CD4-positive, alpha-beta T cell treated with Interleukin-6 for 4 hours (primary cell): ENCODE results near the gene GPX4.
A peak's percentile ranks its signal among the peaks of the same experiment; 100 is the strongest.

ENCODE experiments used
- DNase-seq: peaks from one replicate; pipeline ENCODE4 v3.0.0-alpha.2; 2020; ENCODE audit warnings: mixed read lengths

The GPX4 gene

GRCh38 chr19:1084024-1084868 lies 19.5 kb upstream of the GPX4 start:
- peak; percentile 17 for DNase-seq

GRCh38 chr19:1085053-1085658 lies 18.6 kb upstream of the GPX4 start:
- no peak for DNase-seq

- DNase-seq, result no peak
These were observed 17.9 kb upstream of the GPX4 start for GRCh38 chr19:1085676-1086442.

- peak; percentile 25 for DNase-seq
These were observed 17.2 kb upstream of the GPX4 start for GRCh38 chr19:1086613-1087012.

- DNase-seq, result peak; percentile 65
These were observed 15.9 kb upstream of the GPX4 start for GRCh38 chr19:1087813-1088415.

GRCh38 chr19:1088416-1089010 lies 15.3 kb upstream of the GPX4 start:
- peak; percentile 55 for DNase-seq

GRCh38 chr19:1089126-1089771 lies 14.5 kb upstream of the GPX4 start:
- peak; percentile 26 for DNase-seq

GRCh38 chr19:1089891-1090290 lies 13.9 kb upstream of the GPX4 start:
- DNase-seq, result peak; percentile 35

- DNase-seq, result no peak
These were observed 12.9 kb upstream of the GPX4 start for GRCh38 chr19:1090731-1091543.

GRCh38 chr19:1091544-1092175 lies 12.1 kb upstream of the GPX4 start:
- no peak for DNase-seq

- DNase-seq, result no peak
These were observed 10.5 kb upstream of the GPX4 start for GRCh38 chr19:1093330-1093729.

GRCh38 chr19:1093811-1094553 lies 9.8 kb upstream of the GPX4 start:
- DNase-seq, result no peak

- peak; percentile 24 for DNase-seq
These were observed 9.2 kb upstream of the GPX4 start for GRCh38 chr19:1094655-1094977.

GRCh38 chr19:1094978-1095701 lies 8.7 kb upstream of the GPX4 start, which contains the start of gene POLR2E:
Gene POLR2E (minus strand): TSS chr19:1095375. CDS start chr19:1095315, 60 bp downstream.
- DNase-seq, result peak; percentile 97

GRCh38 chr19:1097810-1098176 lies 6.0 kb upstream of the GPX4 start:
- no peak for DNase-seq

GRCh38 chr19:1098177-1099051 lies 5.4 kb upstream of the GPX4 start:
- DNase-seq, result no peak

GRCh38 chr19:1101337-1101698 lies 2.5 kb upstream of the GPX4 start:
- peak; percentile 34 for DNase-seq

GRCh38 chr19:1102407-1103131 lies 1.2 kb upstream of the GPX4 start:
- DNase-seq, result peak; percentile 36
